IPS-20b (cell line): Measurements from ENCODE around the gene ZNF367.

Experiments used
- H3K27ac ChIP-seq: one replicate; pipeline ENCODE4 v1.5.1; 2013; ENCODE audit warnings: low read length
- H3K27me3 ChIP-seq: 2 replicates; pipeline ENCODE4 v1.6.1; 2013; ENCODE audit warnings: mild to moderate bottlenecking, low read length, inconsistent platforms; ENCODE audit not compliant: insufficient read depth
- H3K36me3 ChIP-seq: 2 replicates; pipeline ENCODE4 v1.6.1; 2013; ENCODE audit warnings: low read depth, mild to moderate bottlenecking, inconsistent platforms, low read length, moderate library complexity; ENCODE audit not compliant: insufficient read depth
- H3K4me1 ChIP-seq: 2 replicates; pipeline ENCODE4 v1.6.1; 2013; ENCODE audit warnings: mild to moderate bottlenecking, control low read depth, inconsistent platforms, low read length, moderate library complexity; ENCODE audit not compliant: insufficient read depth
- H3K4me3 ChIP-seq: 2 replicates; pipeline ENCODE4 v1.5.1; 2013; ENCODE audit warnings: mild to moderate bottlenecking, low read length, inconsistent platforms
- H3K9ac ChIP-seq: 2 replicates; pipeline ENCODE4 v1.6.1; 2013; ENCODE audit warnings: low read depth, mild to moderate bottlenecking, inconsistent platforms, low read length, moderate library complexity
- H3K9me3 ChIP-seq: 2 replicates; pipeline ENCODE4 v1.6.1; 2013; ENCODE audit warnings: mild to moderate bottlenecking, low read depth, low read length, inconsistent platforms; ENCODE audit not compliant: insufficient read depth

The ZNF367 gene

DNA sequence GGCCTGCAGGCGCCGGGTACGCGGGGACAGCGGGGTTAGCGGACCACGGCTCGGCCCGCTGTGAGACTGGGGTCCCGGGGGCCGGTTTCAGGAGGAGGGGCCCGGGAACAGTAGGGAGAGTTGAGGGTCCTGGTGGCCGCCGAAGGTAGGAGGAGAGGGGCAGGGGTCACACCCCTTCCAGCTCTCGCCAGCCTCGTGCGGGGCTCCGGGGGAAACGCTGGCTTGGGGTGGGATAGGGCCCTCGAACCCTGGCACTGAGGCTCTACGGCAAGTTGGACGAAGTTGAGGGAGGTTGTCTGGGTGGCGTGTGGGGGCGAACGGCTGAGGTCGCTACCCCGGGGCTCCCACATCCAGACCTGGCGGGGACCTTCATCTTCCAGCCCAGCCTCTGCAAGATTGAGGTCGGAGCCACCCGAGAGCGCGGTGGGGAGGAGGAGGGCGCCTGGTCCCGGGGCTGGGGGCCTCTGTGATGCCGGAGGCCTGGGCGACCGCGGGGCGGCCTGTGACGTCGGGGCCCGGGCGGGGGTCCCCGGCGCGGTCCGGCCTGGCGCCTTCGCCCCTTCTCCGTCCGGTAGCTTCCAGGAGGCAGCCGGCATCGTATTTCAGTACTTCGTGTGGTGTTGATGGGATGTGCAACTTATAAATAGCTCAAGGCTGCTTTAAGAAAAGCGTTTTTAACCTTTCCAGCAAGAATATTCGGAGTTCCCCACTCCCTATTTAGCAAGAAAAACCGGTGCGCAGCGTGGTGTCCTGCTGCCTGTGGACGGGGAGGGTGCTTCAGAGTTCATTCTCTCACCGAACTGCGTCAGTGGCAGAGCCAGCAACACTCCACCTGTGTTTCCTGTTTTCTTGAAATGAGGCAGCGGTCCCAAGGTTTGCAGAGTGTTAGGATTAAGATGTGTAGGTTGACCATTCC lies 32.7 kb upstream of the ZNF367 start:
- Histone ChIP-seq H3K27me3 (peaks cover 36% of the 10 kb centered on the region), H3K4me1 (peaks cover 6% of the 10 kb centered on the region; the same call in 1 of the 2 replicates), H3K9ac (peak overlapping the region; percentile 43; the same call in 1 of the 2 replicates), H3K4me3 (peak overlapping the region; percentile 74), H3K9me3 (no peaks in the 10 kb centered on the region), H3K36me3 (no peaks in the 10 kb centered on the region), H3K27ac (no peak overlapping the region)

GRCh38 chr9:96449845-96450612 lies 31.9 kb upstream of the ZNF367 start, which contains the start of gene HABP4:
Gene HABP4, plus strand, starts transcription at chr9:96450169. Its CDS starts 111 bp downstream, at chr9:96450280.
- Histone ChIP-seq H3K27ac (no peak within 1 kb of the TSS), H3K4me3 (peak within 1 kb of the TSS; percentile 74), H3K27me3 (peaks cover 36% of the 10 kb centered on the region), H3K4me1 (peaks cover 6% of the 10 kb centered on the region; the same call in 1 of the 2 replicates), H3K9me3 (no peaks in the 10 kb centered on the region), H3K36me3 (no peaks in the 10 kb centered on the region), H3K9ac (peak within 1 kb of the TSS; percentile 46; the same call in 1 of the 2 replicates)

DNA sequence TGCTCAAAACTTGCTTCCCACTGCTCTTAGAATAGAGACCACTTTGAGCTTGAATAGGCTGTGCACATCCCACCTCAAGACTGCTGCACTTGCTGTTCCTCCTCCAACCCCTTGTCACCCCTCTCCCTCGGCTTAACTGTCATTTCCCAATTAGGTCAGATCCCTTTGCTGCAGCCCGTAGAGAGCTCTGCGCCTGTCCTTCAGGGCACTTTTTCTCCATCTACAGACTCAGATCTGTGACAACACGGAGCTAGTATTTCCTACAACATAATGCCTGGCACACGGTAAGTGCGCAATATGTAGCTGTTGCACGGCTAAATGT lies 31.3 kb upstream of the ZNF367 start:
- no peak overlapping the region for H3K27ac ChIP-seq
- no peak overlapping the region for H3K9ac ChIP-seq

DNA sequence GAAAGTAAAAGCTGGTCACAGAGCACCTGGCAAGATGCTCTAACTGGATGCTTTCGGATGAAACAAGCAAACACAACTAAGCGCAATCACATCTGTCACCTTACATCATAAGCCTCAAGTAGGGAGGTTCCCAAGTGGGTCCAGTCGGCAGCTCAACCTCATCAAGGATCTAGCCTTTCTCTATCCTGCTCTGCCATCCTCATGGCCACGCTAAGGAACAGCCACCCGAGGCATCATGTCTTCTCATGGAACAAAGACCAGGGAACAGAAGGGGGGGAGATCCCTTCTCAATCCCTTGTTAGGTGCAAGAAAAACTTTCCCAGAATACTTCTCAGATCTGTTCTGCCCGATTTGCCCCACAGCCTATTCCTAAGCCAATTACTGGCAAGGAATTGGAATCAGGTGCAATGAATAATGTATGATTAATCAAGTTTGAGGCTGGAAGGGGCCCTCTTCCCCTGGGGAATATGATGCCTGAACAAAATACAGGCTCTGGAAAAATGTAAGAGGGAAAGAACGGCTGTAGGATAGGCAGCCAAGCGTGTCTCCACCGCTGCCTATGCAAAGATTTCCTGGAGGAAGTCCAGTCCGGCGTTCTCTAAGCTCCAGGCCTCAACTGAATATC lies 30.5 kb upstream of the ZNF367 start:
- H3K9me3 ChIP-seq: no peaks in the 10 kb centered on the region
- no peak overlapping the region for H3K4me3 ChIP-seq
- no peak overlapping the region for H3K9ac ChIP-seq

More for the DNA sequence above, 31.3 kb upstream of the ZNF367 start:
- peaks cover 36% of the 10 kb centered on the region for H3K27me3 ChIP-seq
- no peaks in the 10 kb centered on the region for H3K9me3 ChIP-seq
- H3K4me3 ChIP-seq: peak overlapping the region; percentile 71
- H3K4me1 ChIP-seq: peaks cover 6% of the 10 kb centered on the region; the same call in 1 of the 2 replicates
- no peaks in the 10 kb centered on the region for H3K36me3 ChIP-seq

DNA sequence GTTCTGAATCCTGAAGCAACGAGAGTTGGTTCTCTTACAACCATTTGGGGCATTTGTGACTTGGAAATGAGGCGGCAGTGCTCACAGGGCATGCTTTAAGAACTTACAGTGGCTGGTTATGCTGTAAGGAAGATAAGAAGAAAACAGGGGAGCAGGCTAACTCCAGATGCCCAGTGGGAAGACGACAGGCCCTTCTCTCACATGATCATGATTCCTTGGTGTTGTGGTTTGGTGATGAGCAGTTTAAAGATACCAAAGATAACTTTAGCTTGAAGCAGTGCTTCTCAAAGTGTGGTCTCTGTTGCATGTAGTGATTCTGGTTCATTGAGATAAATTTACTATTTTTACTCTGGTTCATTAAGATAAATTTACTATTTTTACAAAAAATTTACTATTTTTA lies 29.2 kb upstream of the ZNF367 start:
- no peak overlapping the region for H3K9ac ChIP-seq
- H3K27ac ChIP-seq: no peak overlapping the region
- no peaks in the 10 kb centered on the region for H3K36me3 ChIP-seq
- H3K9me3 ChIP-seq: no peaks in the 10 kb centered on the region
- H3K4me3 ChIP-seq: no peak overlapping the region
- peaks cover 36% of the 10 kb centered on the region for H3K27me3 ChIP-seq
- peaks cover 6% of the 10 kb centered on the region; the same call in 1 of the 2 replicates for H3K4me1 ChIP-seq

More for the DNA sequence above, 30.5 kb upstream of the ZNF367 start:
- peaks cover 6% of the 10 kb centered on the region; the same call in 1 of the 2 replicates for H3K4me1 ChIP-seq
- H3K27me3 ChIP-seq: peaks cover 36% of the 10 kb centered on the region
- no peak overlapping the region for H3K27ac ChIP-seq
- no peaks in the 10 kb centered on the region for H3K36me3 ChIP-seq

DNA sequence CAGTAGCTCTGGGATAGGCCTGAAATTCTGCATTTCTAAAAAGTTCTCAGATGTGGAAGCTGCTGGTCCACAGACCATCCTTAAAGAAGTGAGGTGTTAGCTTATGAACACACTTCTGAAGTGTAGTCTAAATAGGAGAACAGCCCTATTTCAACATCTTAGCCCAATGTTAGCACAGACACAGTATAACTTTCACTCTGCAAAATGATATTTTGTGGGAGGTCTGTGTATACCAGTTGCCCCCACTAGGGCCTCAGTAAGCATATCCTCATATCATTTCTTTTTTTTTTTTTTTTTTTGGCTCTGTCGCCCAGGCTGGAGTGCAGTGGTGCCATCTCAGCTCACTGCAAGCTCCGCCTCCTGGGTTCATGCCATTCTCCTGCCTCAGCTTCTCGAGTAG lies 24.3 kb upstream of the ZNF367 start:
- H3K4me3 ChIP-seq: no peak overlapping the region
- no peaks in the 10 kb centered on the region for H3K9me3 ChIP-seq
- H3K9ac ChIP-seq: no peak overlapping the region
- no peaks in the 10 kb centered on the region for H3K27me3 ChIP-seq
- H3K36me3 ChIP-seq: no peaks in the 10 kb centered on the region
- H3K27ac ChIP-seq: no peak overlapping the region
- no peaks in the 10 kb centered on the region for H3K4me1 ChIP-seq

- Histone ChIP-seq H3K4me1 (no peaks in the 10 kb centered on the region), H3K27ac (no peak overlapping the region), H3K36me3 (no peaks in the 10 kb centered on the region), H3K4me3 (no peak overlapping the region), H3K9me3 (no peaks in the 10 kb centered on the region), H3K27me3 (no peaks in the 10 kb centered on the region), H3K9ac (no peak overlapping the region)
Observed at GRCh38 chr9:96441798-96442445, 23.8 kb upstream of the ZNF367 start.

GRCh38 chr9:96440671-96441199 lies 22.6 kb upstream of the ZNF367 start:
- Histone ChIP-seq H3K36me3 (no peaks in the 10 kb centered on the region), H3K4me3 (no peak overlapping the region), H3K9ac (no peak overlapping the region), H3K27ac (no peak overlapping the region), H3K27me3 (no peaks in the 10 kb centered on the region), H3K9me3 (no peaks in the 10 kb centered on the region), H3K4me1 (no peaks in the 10 kb centered on the region)

DNA sequence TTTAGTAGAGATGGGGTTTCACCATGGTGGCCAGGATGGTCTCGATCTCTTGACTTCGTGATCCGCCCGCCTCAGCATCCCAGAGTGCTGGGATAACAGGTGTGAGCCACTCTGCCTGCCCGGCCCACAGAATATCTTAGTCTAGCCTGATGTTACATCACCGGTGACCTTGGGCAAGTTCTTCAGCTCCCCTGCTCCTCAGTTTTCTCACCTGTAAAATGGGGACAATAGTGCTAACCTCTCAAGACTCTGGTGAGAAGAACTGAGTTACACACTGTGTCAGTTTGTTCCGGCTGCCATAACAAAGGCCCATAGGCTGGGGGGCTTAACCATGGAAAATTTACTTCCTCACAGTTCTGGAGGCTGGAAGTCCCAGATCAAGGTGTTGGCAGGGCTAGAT lies 19.3 kb upstream of the ZNF367 start:
- H3K4me3 ChIP-seq: no peak overlapping the region
- no peaks in the 10 kb centered on the region for H3K36me3 ChIP-seq

DNA sequence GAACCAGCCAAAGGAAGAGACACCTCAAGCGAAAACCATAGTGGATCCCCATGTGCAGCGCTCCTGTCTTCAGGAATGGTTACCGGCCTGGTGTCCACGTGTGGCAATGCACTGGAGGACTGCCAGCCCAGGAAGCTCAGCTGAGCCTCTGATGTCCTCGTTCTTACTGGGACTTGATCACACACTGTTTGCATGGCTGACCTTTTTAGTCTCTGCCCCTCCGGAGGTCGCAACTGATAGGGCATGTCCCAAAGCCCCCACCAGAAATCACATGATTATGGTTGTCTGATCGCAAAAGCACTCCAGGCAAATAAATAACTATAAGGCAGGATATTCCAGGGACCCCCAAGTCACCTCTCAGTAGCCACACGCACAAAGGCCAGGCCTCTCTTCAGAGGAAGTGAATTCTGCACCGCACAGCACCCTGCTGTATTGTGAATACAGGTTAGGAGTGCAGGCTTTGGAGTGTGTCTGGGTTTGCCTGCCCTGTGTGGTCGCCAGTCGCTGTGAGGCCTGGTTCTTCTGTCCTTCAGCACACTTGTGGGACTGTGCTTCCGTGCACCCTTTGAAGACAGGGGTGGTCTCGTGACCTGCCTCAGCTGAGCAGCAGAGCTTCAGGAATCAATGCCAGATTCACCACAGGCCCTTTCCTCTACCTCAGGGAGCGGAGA lies 18.4 kb upstream of the ZNF367 start:
- H3K9ac ChIP-seq: no peak overlapping the region
- H3K4me3 ChIP-seq: no peak overlapping the region
- no peaks in the 10 kb centered on the region for H3K9me3 ChIP-seq
- no peaks in the 10 kb centered on the region for H3K36me3 ChIP-seq
- H3K4me1 ChIP-seq: no peaks in the 10 kb centered on the region
- H3K27me3 ChIP-seq: no peaks in the 10 kb centered on the region
- H3K27ac ChIP-seq: no peak overlapping the region

More for the DNA sequence above, 19.3 kb upstream of the ZNF367 start:
- no peaks in the 10 kb centered on the region for H3K9me3 ChIP-seq
- H3K9ac ChIP-seq: no peak overlapping the region
- H3K27ac ChIP-seq: no peak overlapping the region
- no peaks in the 10 kb centered on the region for H3K27me3 ChIP-seq
- no peaks in the 10 kb centered on the region for H3K4me1 ChIP-seq
